ENCODE measurements around the gene DNTT.

- TF ChIP-seq NFRKB (IDR thresholded peaks at IDR 0.05) (no peak), BHLHE40 (IDR thresholded peaks at IDR 0.05; ENCODE audit: borderline replicate concordance) (no peak), TARDBP (IDR thresholded peaks at IDR 0.05) (no peak), FOXK2 (IDR thresholded peaks at IDR 0.05) (no peak), FOXM1 (IDR thresholded peaks at IDR 0.05; ENCODE audit: borderline replicate concordance) (no peak), ZNF384 (IDR thresholded peaks at IDR 0.05) (no peak), L3MBTL2 (conservative IDR thresholded peaks at IDR 0.05) (no peak), CTBP1 (IDR thresholded peaks at IDR 0.05; ENCODE audit: borderline replicate concordance) (no peak)
Observed at GRCh38 chr10:96338279-96338925, 34.2 kb downstream of the DNTT start.

All from HEK293T (cell line).